MM.1S (cell line): Measurements from ENCODE around the gene LGALS3.

Experiments used
- DNase-seq: peaks from one replicate; pipeline ENCODE4 v3.0.0-alpha.2; 2015
- H2AFZ ChIP-seq: fragments of 300-600 bp; sonication (generic); 2 replicates; pipeline ENCODE4 v1.6.0; 2016; ENCODE audit warnings: antibody characterized with exemption, low read length
- H3F3A ChIP-seq: fragments of 300-600 bp; sonication (generic); 2 replicates; pipeline ENCODE4 v1.6.1; 2016; ENCODE audit warnings: mild to moderate bottlenecking, antibody characterized with exemption, low read length, moderate library complexity, mixed read lengths; ENCODE audit not compliant: insufficient read depth
- H3K27ac ChIP-seq: fragments of 300-600 bp; sonication (generic); 2 replicates; pipeline ENCODE4 v1.5.1; 2016; ENCODE audit warnings: mild to moderate bottlenecking, low read length
- H3K27me3 ChIP-seq: fragments of 300-600 bp; sonication (generic); replicated peaks from 2 replicates; pipeline ENCODE4 v1.6.0; 2016; ENCODE audit warnings: low read length; ENCODE audit not compliant: insufficient read depth
- H3K36me3 ChIP-seq: fragments of 300-600 bp; sonication (generic); replicated peaks from 2 replicates; pipeline ENCODE4 v1.6.1; 2016; ENCODE audit warnings: mild to moderate bottlenecking, low read length, mixed read lengths; ENCODE audit not compliant: insufficient read depth
- H3K4me1 ChIP-seq: fragments of 300-600 bp; sonication (generic); 2 replicates; pipeline ENCODE4 v1.6.1; 2016; ENCODE audit warnings: low read length, mixed read lengths
- H3K4me2 ChIP-seq: fragments of 300-600 bp; sonication (generic); 2 replicates; pipeline ENCODE4 v1.6.0; 2016; ENCODE audit warnings: low read depth, low read length
- H3K4me3 ChIP-seq: fragments of 300-600 bp; sonication (generic); 2 replicates; pipeline ENCODE4 v1.5.1; 2016; ENCODE audit warnings: low read length, mixed read lengths
- H3K79me2 ChIP-seq: fragments of 300-600 bp; sonication (generic); 2 replicates; pipeline ENCODE4 v1.6.1; 2016; ENCODE audit warnings: mixed run types, low read length, mixed read lengths
- H3K9ac ChIP-seq: fragments of 300-600 bp; sonication (generic); 2 replicates; pipeline ENCODE4 v1.6.1; 2016; ENCODE audit warnings: low read length, mixed read lengths
- H3K9me2 ChIP-seq: fragments of 300-600 bp; sonication (generic); replicated peaks from 2 replicates; pipeline ENCODE4 v1.6.1; 2016; ENCODE audit warnings: mild to moderate bottlenecking, low read length, mixed read lengths; ENCODE audit not compliant: insufficient read depth
- H3K9me3 ChIP-seq: fragments of 300-600 bp; sonication (generic); replicated peaks from 2 replicates; pipeline ENCODE4 v1.6.1; 2016; ENCODE audit warnings: mild to moderate bottlenecking, low read length, mixed read lengths; ENCODE audit not compliant: insufficient read depth
- H4K20me1 ChIP-seq: fragments of 300-600 bp; sonication (generic); 2 replicates; pipeline ENCODE4 v1.6.1; 2016; ENCODE audit warnings: mild to moderate bottlenecking, low read length, moderate library complexity, mixed read lengths; ENCODE audit not compliant: insufficient read depth
- CTCF ChIP-seq: fragments of 300-600 bp; sonication (generic); IDR thresholded peaks from 2 replicates; pipeline ENCODE4 v1.5.1; 2016; ENCODE audit warnings: antibody characterized with exemption, low read length, mixed read lengths
- EZH2 ChIP-seq: fragments of 300-600 bp; sonication (generic); optimal IDR thresholded peaks from 2 replicates; pipeline ENCODE3; 2017; ENCODE audit warnings: low read depth, mild to moderate bottlenecking, antibody characterized with exemption, low read length, mixed read lengths
- EZH2phosphoT487 ChIP-seq: fragments of 300-600 bp; sonication (generic); IDR thresholded peaks from 2 replicates; pipeline ENCODE4 v1.6.1; 2018; ENCODE audit warnings: antibody characterized with exemption, low read length

Gene LGALS3

DNA sequence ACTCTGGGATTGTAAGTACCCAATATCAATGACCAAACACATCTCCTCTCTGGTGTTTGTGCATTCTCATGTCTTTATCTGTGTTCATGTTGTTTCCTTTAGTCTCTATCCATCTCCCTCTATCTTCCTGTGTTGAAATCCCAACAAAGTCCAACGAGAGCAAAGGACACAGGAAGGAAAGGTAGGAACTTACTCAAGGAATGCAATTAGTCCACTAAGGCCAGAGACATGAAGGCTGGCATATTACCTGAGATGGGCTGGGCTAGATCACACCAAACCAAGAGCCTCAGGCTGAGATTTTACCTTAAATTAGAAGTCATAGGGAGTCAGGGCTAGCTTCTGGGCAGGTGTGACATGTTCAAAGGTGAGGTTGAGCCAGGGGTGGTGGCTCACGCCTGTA, 14.3 kb upstream of the LGALS3 start:
- Histone ChIP-seq H4K20me1 (no peaks in the 10 kb centered on the region), H3K27me3 (no peaks in the 10 kb centered on the region), H3K27ac (no peak overlapping the region), H3K79me2 (no peaks in the 10 kb centered on the region), H3K4me2 (no peak overlapping the region), H3K4me1 (no peaks in the 10 kb centered on the region), H3K9me3 (no peaks in the 10 kb centered on the region), H3K4me3 (no peak overlapping the region), H2AFZ (no peak overlapping the region), H3K9me2 (no peaks in the 10 kb centered on the region), H3K36me3 (no peaks in the 10 kb centered on the region), H3F3A (no peaks in the 10 kb centered on the region), H3K9ac (no peak overlapping the region)
- DNase-seq = no peak
- TF ChIP-seq EZH2phosphoT487 = no peak
- no peak for TF ChIP-seq EZH2
- no peak for TF ChIP-seq CTCF

DNA sequence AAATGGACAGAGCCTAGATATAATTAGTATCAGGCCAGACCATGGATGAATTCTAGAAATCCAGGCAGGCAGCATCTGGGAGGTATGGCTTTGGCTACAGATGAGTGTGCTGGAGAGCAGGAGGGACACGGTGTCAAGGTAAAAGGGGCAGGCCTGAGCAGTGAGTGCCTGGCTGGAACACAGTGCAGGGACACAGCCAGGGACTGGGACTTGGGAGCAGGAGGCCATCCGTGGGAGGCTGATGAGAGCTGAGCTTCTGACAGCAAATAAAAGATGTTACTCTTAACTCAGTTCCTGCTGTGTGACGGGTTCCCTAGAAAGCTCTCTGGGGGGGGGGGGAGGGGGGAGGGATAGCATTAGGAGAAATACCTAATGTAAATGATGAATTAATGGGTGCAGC, 13.6 kb upstream of the LGALS3 start:
- no peak for DNase-seq
- Histone ChIP-seq H3F3A (no peaks in the 10 kb centered on the region), H3K4me2 (no peak overlapping the region), H3K9me3 (no peaks in the 10 kb centered on the region), H3K9ac (no peak overlapping the region), H3K4me3 (no peak overlapping the region), H3K36me3 (no peaks in the 10 kb centered on the region), H4K20me1 (no peaks in the 10 kb centered on the region), H3K9me2 (no peaks in the 10 kb centered on the region), H3K79me2 (no peaks in the 10 kb centered on the region), H2AFZ (no peak overlapping the region), H3K4me1 (no peaks in the 10 kb centered on the region), H3K27ac (no peak overlapping the region), H3K27me3 (no peaks in the 10 kb centered on the region)
- TF ChIP-seq EZH2phosphoT487 = no peak
- no peak for TF ChIP-seq EZH2
- TF ChIP-seq CTCF = no peak

DNA sequence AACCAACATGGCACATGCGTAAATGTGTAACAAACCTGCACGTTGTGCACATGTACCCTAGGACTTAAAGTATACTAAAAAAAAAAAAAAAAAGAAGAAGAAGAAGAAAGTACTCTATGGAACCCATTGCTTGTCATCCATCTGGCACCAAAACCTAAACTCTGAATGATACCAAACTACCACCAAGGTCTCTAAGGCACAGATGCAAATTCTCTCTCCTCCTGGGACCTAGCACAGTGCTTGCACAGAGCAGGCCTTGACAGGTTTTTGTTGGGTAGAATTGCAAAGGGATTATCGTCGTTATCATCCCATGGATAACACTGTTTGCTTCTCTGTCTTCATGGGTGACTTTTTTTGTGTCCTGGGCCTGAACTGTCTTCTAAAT, 13.2 kb upstream of the LGALS3 start:
- Histone ChIP-seq H4K20me1 (no peaks in the 10 kb centered on the region), H3K9ac (no peak overlapping the region), H3K4me3 (no peak overlapping the region), H3F3A (no peaks in the 10 kb centered on the region), H3K9me3 (no peaks in the 10 kb centered on the region), H3K4me2 (no peak overlapping the region), H3K79me2 (no peaks in the 10 kb centered on the region), H3K4me1 (no peaks in the 10 kb centered on the region), H2AFZ (no peak overlapping the region), H3K27me3 (no peaks in the 10 kb centered on the region), H3K9me2 (no peaks in the 10 kb centered on the region), H3K27ac (no peak overlapping the region), H3K36me3 (no peaks in the 10 kb centered on the region)
- TF ChIP-seq EZH2 = no peak
- no peak for TF ChIP-seq EZH2phosphoT487
- no peak for TF ChIP-seq CTCF
- no peak for DNase-seq
